ENCODE results near the gene SETBP1. TPM values are rescaled to one million over a fixed set of nuclear protein-coding genes. Genes with fewer than 3 reads are reported as not detected.

The SETBP1 gene
- total and polyA plus RNA-seq, 2 of the 4 experiments (the other 2 are of a cell fraction): 0.19 to 0.36 TPM

- Histone ChIP-seq H2BK15ac (ENCODE audit: low read depth, low read length) (no peak overlapping the region), H3K27me3 (ENCODE audit: control insufficient read depth, insufficient read depth, low read length) (no peaks in the 10 kb centered on the region), H3K4me2 (ENCODE audit: low read depth, low read length) (no peak overlapping the region), H3K9me1 (ENCODE audit: insufficient read depth, low read length) (0 out of 2 replicates have a peak, but pooled peaks cover 5% of the 10 kb centered on the region), H3K27ac (ENCODE audit: insufficient read depth, low read length) (no peak overlapping the region), H4K5ac (ENCODE audit: low read depth, low read length) (no peak overlapping the region), H2AFZ (replicated peaks; ENCODE audit: low read length, poor library complexity) (no peak overlapping the region), H3K4me1 (ENCODE audit: control insufficient read depth, insufficient read depth, low read length) (peaks cover 4% of the 10 kb centered on the region), H2AK5ac (ENCODE audit: low read depth, low read length) (no peak overlapping the region), H3K9ac (ENCODE audit: low read depth, low read length) (no peak overlapping the region), H4K8ac (ENCODE audit: low read depth in 2 of 2, low read length in 2 of 2) (no peak overlapping the region), H2BK120ac (ENCODE audit: low read depth, low read length) (no peak overlapping the region), H3K9me3 (ENCODE audit: control insufficient read depth, insufficient read depth, low read length) (no peaks in the 10 kb centered on the region), H3K56ac (ENCODE audit: extremely low read depth, insufficient read depth, low read length) (no peak overlapping the region), H2BK20ac (ENCODE audit: low read depth, low read length) (no peak overlapping the region), H2AK9ac (replicated peaks; ENCODE audit: low read depth, low read length, poor library complexity) (no peak overlapping the region), H3K4ac (ENCODE audit: low read depth, low read length) (no peak overlapping the region), H3K79me1 (ENCODE audit: low read depth in 1 of 2, low read length in 2 of 2) (no peaks in the 10 kb centered on the region), H3K4me3 (ENCODE audit: insufficient read depth, low read depth, low read length) (no peak overlapping the region), H3K14ac (replicated peaks; ENCODE audit: low read depth, low read length) (no peak overlapping the region), H3K23ac (ENCODE audit: low read depth, low read length) (no peak overlapping the region), H2BK5ac (ENCODE audit: low read depth, low read length, poor library complexity, severe bottlenecking) (no peak overlapping the region), H4K20me1 (ENCODE audit: insufficient read depth, low read length) (no peaks in the 10 kb centered on the region), H3K36me3 (ENCODE audit: control insufficient read depth, insufficient read depth, low read length) (no peaks in the 10 kb centered on the region), H3K18ac (ENCODE audit: low read depth, low read length) (no peak overlapping the region), H4K91ac (ENCODE audit: insufficient read depth, low read depth, low read length) (no peak overlapping the region)
- CTCF ChIA-PET: no interaction called here
- POLR2A ChIA-PET (ENCODE audit: unreplicated experiment): no interaction called here
- no peak for TF ChIP-seq RCOR1 (IDR thresholded peaks at IDR 0.05; ENCODE audit: insufficient replicate concordance, low read length)
- no peak for TF ChIP-seq CHD1 (IDR thresholded peaks at IDR 0.05; ENCODE audit: low read depth, low read length)
- TF ChIP-seq POLR2A (IDR thresholded peaks at IDR 0.05; ENCODE audit: low read depth, low read length): no peak
- TF ChIP-seq, protein P1, sequence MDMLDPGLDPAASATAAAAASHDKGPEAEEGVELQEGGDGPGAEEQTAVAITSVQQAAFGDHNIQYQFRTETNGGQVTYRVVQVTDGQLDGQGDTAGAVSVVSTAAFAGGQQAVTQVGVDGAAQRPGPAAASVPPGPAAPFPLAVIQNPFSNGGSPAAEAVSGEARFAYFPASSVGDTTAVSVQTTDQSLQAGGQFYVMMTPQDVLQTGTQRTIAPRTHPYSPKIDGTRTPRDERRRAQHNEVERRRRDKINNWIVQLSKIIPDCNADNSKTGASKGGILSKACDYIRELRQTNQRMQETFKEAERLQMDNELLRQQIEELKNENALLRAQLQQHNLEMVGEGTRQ (IDR thresholded peaks at IDR 0.05; ENCODE audit: low read depth, low read length): no peak
- TF ChIP-seq CTCF (conservative IDR thresholded peaks at IDR 0.05; ENCODE audit: low read depth, low read length): no peak
- no peak for TF ChIP-seq FOS (IDR thresholded peaks at IDR 0.05; ENCODE audit: low read depth, low read length)
- TF ChIP-seq BHLHE40 (IDR thresholded peaks at IDR 0.05; ENCODE audit: low read depth, low read length): no peak
- TF ChIP-seq NFE2L2 (IDR thresholded peaks at IDR 0.05; ENCODE audit: low read depth, low read length): no peak
- ATAC-seq (ENCODE audit: low read depth): no peak
- dilution Hi-C loops (cut with HindIII; ENCODE audit: low sequenced_read_pairs, unreplicated experiment) (no loop called here), in situ Hi-C loops (cut with MboI; ENCODE audit: low sequenced_read_pairs) (no loop called here), intact Hi-C loops (cut with micrococcal nuclease) (no loop called here)
- BruUV-seq (replicated peaks): no TSS peak
- no CpG with 5 or more reads among the region's 4 CpGs for WGBS, 2 experiments (ENCODE audit: extremely low coverage in 2 of 2, insufficient read length in 1 of 2)
- DNase-seq: no peak
Measured at GRCh38 chr18:44727291-44727690, 46.6 kb downstream of the SETBP1 start.

All from IMR-90 (cell line).